Epithelial cell of proximal tubule (primary cell): ENCODE results near the gene HSD17B12. TPM values are rescaled to one million over a fixed set of nuclear protein-coding genes. Genes with fewer than 3 reads are reported as not detected.

Experiments used
- DNase-seq: peaks from one replicate; pipeline ENCODE4 v3.0.0-alpha.2; 2011; ENCODE audit warnings: low read depth
- H3K4me3 ChIP-seq: 2 replicates; pipeline ENCODE4 v1.5.1; 2011; ENCODE audit warnings: low read depth, mild to moderate bottlenecking, low read length
- total RNA-seq: library from RNA; depleted of rRNA; stranded (reverse); fragments of >200 nt; gene quantifications from 2 replicates; pipeline ENCODE4 v1.2.3, GENCODE V29; 2015
- TF ChIP-seq, protein P1 (sequence below): conservative IDR thresholded peaks from 2 replicates; pipeline ENCODE4 v1.5.1; 2012; ENCODE audit warnings: low read depth, mild to moderate bottlenecking, low read length

The HSD17B12 gene
- total RNA-seq, 1 donor from 2014 or later = 49.5 TPM

DNA sequence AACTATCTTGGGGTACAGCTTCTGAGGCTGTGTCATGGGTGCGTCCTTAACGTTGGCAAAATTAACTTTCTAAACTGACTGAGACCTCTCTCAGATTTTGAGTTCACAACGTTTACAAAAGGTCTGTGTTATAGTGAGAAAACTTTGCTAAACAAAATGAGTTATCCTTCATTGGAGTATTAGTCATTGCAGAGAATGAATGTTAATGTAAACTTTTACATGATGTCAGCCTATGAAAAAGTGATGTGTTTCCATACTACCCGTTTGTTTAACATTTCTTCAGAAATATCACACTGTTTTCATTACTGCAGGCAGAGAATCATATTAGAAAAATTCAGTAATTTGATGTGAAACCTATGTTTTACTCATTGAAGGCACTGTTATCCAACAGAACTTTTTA lies 32.1 kb downstream of the HSD17B12 start:
- DNase-seq = no peak
- H3K4me3 ChIP-seq = no peak overlapping the region
- TF ChIP-seq, protein P1, sequence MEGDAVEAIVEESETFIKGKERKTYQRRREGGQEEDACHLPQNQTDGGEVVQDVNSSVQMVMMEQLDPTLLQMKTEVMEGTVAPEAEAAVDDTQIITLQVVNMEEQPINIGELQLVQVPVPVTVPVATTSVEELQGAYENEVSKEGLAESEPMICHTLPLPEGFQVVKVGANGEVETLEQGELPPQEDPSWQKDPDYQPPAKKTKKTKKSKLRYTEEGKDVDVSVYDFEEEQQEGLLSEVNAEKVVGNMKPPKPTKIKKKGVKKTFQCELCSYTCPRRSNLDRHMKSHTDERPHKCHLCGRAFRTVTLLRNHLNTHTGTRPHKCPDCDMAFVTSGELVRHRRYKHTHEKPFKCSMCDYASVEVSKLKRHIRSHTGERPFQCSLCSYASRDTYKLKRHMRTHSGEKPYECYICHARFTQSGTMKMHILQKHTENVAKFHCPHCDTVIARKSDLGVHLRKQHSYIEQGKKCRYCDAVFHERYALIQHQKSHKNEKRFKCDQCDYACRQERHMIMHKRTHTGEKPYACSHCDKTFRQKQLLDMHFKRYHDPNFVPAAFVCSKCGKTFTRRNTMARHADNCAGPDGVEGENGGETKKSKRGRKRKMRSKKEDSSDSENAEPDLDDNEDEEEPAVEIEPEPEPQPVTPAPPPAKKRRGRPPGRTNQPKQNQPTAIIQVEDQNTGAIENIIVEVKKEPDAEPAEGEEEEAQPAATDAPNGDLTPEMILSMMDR = no peak

- DNase-seq = no peak
- no peak overlapping the region for H3K4me3 ChIP-seq
- TF ChIP-seq, protein P1 = no peak
Observed at GRCh38 chr11:43718373-43718772, 37.8 kb downstream of the HSD17B12 start.

DNA sequence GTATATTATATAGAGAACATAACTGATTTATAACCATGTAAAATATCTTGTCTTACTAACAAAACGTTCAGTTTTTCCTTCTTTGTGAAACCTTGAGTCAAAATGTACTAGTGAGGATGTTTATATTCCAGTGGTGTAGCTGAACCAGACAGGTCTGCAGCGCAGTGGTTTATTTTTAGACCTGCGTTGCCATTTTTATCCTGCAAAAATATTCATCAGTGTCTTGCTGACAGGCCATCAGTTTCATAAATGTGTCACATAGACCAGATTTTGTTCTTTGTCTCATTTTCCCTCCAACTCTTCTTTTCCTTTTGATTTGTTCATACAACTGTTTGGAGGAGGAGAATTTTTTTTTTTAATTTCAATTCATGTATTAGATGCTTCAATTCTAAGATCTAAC lies 43.1 kb downstream of the HSD17B12 start:
- H3K4me3 ChIP-seq = no peak overlapping the region
- TF ChIP-seq, protein P1 = no peak
- DNase-seq = no peak

- DNase-seq = no peak
- no peak overlapping the region for H3K4me3 ChIP-seq
- TF ChIP-seq, protein P1 = no peak
Observed at GRCh38 chr11:43732225-43732624, 51.7 kb downstream of the HSD17B12 start.

DNA sequence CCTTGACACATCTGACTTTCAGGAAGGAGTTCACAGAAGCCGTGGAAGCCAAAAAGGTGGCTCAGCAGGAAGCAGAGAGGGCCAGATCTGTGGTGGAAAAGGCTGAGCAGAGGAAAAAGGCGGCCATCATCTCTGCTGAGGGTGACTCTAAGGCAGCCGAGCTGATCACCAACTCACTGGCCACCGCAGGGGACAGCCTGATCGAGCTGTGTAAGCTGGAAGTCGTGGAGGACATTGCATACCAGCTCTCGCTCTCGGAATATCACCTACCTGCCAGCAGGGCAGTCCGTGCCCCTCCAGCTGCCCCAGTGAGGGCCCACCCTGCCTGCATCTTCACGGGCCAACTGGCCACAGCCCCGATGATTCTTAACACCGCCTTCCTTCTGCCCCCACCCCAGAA lies 53.7 kb downstream of the HSD17B12 start:
- no peak overlapping the region for H3K4me3 ChIP-seq
- TF ChIP-seq, protein P1 = no peak
- no peak for DNase-seq

DNA sequence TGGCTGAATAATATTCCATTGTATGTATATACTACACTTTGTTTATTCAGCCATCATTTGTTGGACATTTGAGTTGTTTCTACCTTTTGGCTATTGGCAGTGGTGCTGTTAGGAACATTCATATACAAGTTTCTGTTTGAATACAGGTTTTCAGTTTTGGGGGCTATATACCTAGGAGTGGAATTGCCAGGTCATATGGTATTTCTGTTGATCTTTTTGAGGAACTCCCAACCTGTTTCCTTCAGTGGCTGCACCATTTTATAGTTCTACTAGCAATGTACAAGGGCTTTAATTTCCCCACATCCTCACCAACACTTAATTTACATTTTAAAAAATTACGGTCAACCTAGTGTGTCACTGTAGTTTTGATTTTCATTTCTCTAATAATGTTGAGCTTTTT lies 54.6 kb downstream of the HSD17B12 start:
- TF ChIP-seq, protein P1 = no peak
- no peak overlapping the region for H3K4me3 ChIP-seq
- no peak for DNase-seq

DNA sequence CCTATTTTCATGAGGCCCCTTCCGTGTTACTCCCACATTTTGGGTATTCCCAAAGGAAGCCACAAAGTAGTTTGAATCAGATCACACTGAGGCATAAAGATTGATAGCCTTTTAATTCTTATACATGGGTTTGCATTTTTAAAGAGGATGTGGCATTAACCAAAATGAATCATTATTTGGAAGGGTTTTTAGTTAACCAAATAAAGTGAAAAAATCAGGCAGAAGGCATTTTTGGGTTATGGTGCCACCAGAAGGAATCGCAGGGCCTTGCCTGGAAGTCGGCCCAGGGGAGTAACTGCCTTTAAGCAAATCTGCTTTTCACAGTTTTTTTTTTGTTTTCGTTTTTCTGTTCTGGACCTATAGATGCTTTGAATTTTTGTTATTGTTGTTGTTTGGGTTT lies 55.4 kb downstream of the HSD17B12 start:
- no peak overlapping the region for H3K4me3 ChIP-seq
- TF ChIP-seq, protein P1 = no peak
- no peak for DNase-seq
